HG03457 (cell line): ENCODE results near the gene LRRC23.

Experiments
- ATAC-seq: cut with Tn5 transposase; IDR thresholded peaks from one replicate; pipeline ENCODE4 v1.9.1; 2021; ENCODE audit warnings: moderate number of reproducible peaks; ENCODE audit not compliant: unreplicated experiment

The LRRC23 gene

DNA sequence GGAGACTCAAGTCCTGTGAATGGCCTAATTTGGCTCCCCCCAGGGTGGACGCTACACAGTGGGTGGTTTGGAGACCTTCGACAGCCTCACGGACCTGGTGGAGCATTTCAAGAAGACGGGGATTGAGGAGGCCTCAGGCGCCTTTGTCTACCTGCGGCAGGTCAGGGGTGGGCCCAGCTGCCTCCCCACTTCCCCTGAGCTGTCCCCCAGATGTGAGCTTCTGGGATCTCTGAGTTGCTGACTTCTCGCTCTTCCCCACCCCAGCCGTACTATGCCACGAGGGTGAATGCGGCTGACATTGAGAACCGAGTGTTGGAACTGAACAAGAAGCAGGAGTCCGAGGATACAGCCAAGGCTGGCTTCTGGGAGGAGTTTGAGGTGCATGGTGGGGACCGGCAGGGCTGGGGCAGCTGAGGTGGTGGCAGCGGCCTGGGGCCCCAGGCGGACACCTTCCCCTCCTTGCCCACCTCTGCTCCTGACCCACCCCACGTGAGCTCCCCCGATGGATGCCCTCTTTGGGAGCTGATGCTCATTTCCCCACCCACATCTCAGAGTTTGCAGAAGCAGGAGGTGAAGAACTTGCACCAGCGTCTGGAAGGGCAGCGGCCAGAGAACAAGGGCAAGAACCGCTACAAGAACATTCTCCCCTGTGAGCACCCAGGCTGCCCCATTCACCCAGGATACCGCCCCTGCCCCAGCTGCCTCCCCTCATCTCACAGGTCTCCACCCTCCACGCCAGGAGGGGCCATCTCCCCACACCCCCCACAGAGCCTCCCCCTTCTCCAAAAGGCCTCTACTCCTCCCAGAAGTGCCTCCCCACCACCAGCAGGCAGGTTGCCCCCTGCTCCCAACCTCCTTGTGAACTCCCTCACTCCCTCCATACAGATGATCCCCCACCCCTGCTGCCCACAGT, 50.7 kb downstream of the LRRC23 start:
- ATAC-seq = no peak

- no peak for ATAC-seq
Measured at GRCh38 chr12:6956021-6956727, 51.6 kb downstream of the LRRC23 start.

DNA sequence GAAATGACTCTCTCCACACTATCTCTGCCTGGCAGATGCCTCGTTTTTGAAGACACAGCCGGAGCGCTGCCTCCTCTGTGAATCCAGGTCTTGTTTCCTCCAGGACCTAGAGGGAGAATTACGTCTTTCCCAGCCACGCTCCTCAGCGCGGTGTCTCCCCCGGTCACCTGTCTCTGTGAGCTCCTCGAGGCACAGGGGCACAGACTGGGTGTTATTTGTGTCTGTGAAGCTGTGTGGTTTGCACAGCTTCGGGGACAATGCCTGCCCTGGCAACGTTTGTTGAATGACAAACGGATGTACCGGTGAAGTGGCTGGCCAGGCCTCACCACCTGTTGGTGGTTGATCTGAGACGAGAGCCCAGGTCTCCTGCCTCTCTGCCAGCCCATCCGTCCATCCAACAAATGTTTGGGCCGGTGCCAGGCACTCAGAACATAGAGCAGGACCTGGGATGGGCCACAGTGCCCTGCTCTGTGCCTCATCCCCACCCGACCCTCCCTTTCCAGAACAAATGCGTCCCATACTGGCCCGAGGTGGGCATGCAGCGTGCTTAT, 52.6 kb downstream of the LRRC23 start:
- no peak for ATAC-seq

- no peak for ATAC-seq
Measured at GRCh38 chr12:6957741-6958608, 53.4 kb downstream of the LRRC23 start.

DNA sequence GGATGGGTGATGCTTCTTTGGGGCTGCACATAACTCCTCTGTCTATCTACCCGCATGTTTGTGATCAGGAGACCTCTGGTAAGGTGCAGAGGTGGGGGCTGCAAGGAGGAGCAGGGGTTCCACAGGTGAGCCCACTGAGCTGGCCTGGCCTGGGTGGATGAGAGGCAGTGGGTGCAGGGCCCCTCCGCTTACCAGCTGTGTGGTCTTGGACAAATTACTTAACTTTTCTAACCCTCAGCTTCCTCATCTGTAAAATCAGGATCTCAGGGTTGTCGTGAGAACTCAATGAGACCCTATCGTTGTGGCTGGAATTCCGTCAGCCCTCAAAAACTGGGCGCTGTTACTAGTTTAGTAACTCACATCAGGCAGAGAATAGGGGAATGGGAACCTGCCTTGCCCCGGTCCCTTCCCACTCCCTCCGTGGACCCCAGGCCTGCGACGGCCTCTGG, 54.0 kb downstream of the LRRC23 start:
- ATAC-seq = no peak

DNA sequence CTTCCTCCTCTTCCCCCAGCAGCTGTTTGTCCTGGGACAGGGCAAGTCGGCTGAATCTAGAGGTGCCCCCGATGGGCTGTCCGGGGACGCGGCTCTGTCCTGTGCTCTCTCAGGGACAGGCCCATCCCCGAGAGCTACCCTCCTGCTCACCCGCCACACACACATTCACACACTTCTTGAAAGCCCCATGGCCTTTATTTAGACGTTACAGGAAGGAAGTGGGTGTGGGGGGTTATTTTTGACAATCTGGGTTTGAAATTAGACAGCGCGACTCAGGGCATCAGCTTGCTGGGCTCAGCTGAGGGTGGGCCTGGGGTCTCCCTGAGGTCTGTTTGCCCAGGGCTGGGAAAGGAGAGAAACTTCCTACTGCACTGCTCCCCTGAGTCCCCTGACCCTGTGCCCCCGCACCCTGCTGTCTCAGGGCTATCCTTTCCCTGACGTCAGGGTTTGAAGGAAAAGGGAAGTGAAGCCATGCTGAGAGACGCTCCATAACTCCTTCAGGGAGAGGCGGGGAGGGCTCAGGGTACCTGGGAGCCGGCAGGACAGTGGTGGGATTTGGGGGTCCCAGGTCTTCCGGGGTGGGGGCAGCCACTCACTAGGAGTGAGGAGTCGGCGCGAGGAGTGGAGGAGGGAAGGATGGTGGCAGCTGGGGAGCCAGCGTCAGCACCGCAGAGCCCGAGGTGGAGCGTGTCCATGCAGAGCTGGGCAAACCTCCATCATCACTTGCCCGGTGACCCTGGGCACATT, 54.6 kb downstream of the LRRC23 start:
- ATAC-seq = no peak

- no peak for ATAC-seq
Measured at GRCh38 chr12:6959805-6960592, 55.4 kb downstream of the LRRC23 start.

DNA sequence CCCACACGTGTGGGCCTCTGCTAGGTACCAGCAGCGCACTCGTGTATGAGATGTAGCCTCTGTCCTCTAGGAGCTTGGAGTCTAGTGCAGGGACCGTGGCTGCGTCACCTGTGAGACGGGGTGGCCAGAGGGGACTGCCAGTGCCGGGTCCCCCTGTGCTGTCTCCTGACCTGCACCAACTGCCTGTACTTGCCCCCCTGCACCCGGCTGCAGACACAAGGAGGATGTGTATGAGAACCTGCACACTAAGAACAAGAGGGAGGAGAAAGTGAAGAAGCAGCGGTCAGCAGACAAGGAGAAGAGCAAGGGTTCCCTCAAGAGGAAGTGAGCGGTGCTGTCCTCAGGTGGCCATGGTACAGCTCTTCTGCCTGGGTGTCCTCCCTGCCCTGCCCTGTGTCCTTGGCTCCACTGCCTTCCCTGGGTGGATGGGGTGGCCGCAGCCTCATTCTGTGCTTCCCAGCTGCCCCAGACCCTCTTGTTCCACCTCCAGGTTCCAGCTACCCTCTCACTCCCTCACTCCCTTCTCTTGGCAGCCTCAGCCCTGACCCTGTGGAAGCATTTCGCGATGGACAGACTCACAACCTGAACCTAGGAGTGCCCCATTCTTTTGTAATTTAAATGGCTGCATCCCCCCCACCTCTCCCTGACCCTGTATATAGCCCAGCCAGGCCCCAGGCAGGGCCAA, 56.1 kb downstream of the LRRC23 start:
- ATAC-seq = no peak

- ATAC-seq = no peak
Measured at GRCh38 chr12:6961278-6961694, 56.7 kb downstream of the LRRC23 start.

DNA sequence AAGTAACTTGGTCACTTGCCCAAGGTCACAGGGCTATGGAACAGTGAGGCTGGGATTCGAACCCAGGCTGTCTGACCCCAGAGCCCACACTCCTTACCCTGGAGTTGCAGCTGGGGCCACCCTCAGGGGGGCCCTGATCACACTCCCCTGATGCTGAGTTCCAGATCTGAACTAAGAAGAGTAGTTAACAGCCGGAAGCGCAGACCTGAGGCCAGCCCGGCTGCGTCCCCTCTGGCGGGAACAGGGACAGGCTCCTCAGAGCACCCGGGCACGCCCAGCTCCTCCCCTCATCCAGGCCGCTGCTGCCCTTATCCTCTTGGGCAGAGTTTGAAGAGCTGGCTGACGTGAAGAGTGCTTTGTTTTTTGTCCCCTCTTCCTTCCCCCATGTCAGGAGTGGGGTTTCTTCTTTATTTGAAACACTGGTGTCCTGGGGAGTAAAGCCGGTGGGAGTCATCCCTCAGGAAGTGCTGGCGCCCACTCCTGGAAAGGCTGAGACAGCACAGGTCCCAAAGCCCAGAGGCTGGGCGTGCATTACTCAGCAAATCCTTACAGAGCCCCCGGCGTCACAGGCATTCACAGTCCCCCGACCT, 57.2 kb downstream of the LRRC23 start:
- ATAC-seq = no peak

- ATAC-seq = no peak
Measured at GRCh38 chr12:6962285-6963015, 57.8 kb downstream of the LRRC23 start.

DNA sequence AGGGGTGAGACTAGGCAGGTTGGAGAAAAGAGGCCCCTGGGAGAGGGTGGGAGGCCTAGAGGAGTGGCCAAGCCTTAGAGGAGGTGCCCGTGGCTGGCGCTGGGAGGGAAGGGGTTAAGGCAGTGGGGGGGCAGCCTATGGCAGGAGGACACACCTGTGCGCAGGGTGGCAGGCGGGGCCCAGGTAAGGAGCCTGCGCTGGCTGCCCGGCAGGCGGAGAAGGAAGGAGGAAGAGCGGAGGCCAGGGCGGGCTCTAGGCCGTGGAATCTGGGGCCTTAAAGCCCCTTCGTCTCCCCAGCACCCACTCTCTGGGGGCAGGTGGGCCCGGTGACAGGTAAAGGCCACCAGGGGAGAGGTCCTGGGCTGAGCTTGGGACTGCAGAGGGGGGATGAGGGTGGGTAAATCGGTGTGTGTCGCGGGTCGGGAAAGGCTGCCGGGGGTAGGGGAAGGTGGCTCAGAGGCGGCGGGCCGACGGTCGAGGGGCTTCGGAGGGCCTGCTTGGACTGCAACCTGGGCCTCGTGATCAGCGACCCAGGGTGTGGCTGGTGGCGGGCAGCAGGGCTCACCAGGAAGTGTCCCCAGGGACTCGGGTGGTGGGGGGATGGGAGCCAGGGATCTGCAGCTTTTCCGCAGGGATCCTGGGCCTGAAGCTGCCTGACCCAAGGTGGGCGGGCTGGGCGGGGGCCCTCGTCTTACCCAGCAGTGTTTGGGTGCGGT, 58.6 kb downstream of the LRRC23 start:
- ATAC-seq = no peak
